IPS-NIHi11 (cell line): ENCODE measurements around the gene SLC9A9.
"Not testable (repeated sequence)": the region's sequence is repeated elsewhere in the genome, so short reads cannot be mapped to it uniquely, and the experiment has no call there.

Source experiments
- DNase-seq: peaks from one replicate; pipeline ENCODE4 v3.0.0; 2012; ENCODE audit warnings: mixed read lengths, low spot score

SLC9A9 gene

GRCh38 chr3:143695333-143695732 is 152.9 kb downstream of the SLC9A9 start:
- not testable (repeated sequence) for DNase-seq

- DNase-seq = no peak
Observed at GRCh38 chr3:143693506-143693905, 154.8 kb downstream of the SLC9A9 start.

- DNase-seq = peak; percentile 28
Observed at GRCh38 chr3:143686638-143687197, 161.6 kb downstream of the SLC9A9 start.

GRCh38 chr3:143685491-143685890 is 162.8 kb downstream of the SLC9A9 start:
- DNase-seq = no peak

GRCh38 chr3:143677430-143677829 is 170.8 kb downstream of the SLC9A9 start:
- no peak for DNase-seq

GRCh38 chr3:143676747-143677146 is 171.5 kb downstream of the SLC9A9 start:
- no peak for DNase-seq

- no peak for DNase-seq
Observed at GRCh38 chr3:143676021-143676420, 172.2 kb downstream of the SLC9A9 start.

- DNase-seq = peak; percentile 80
Observed at GRCh38 chr3:143674100-143674968, 173.9 kb downstream of the SLC9A9 start.

GRCh38 chr3:143672396-143673165 is 175.7 kb downstream of the SLC9A9 start:
- DNase-seq = no peak

GRCh38 chr3:143671626-143672025 is 176.6 kb downstream of the SLC9A9 start:
- no peak for DNase-seq

- DNase-seq = no peak
Observed at GRCh38 chr3:143668924-143669790, 179.1 kb downstream of the SLC9A9 start.

- no peak for DNase-seq
Observed at GRCh38 chr3:143668385-143668784, 179.9 kb downstream of the SLC9A9 start.

GRCh38 chr3:143661677-143662076 is 186.6 kb downstream of the SLC9A9 start:
- no peak for DNase-seq

- no peak for DNase-seq
Observed at GRCh38 chr3:143658861-143659260, 189.4 kb downstream of the SLC9A9 start.

- DNase-seq = no peak
Observed at GRCh38 chr3:143658116-143658515, 190.2 kb downstream of the SLC9A9 start.

- DNase-seq = no peak
Observed at GRCh38 chr3:143657391-143657790, 190.9 kb downstream of the SLC9A9 start.

GRCh38 chr3:143654906-143655305 is 193.4 kb downstream of the SLC9A9 start:
- no peak for DNase-seq

GRCh38 chr3:143653935-143654334 is 194.3 kb downstream of the SLC9A9 start:
- no peak for DNase-seq

- no peak for DNase-seq
Observed at GRCh38 chr3:143653493-143653892, 194.8 kb downstream of the SLC9A9 start.

- DNase-seq = no peak
Observed at GRCh38 chr3:143652118-143652517, 196.2 kb downstream of the SLC9A9 start.

GRCh38 chr3:143650827-143651226 is 197.4 kb downstream of the SLC9A9 start:
- DNase-seq = no peak

- DNase-seq = no peak
Observed at GRCh38 chr3:143650120-143650519, 198.1 kb downstream of the SLC9A9 start.
